SK-N-DZ (cell line): ENCODE data around the gene GMPR.
A peak's percentile ranks its signal among the peaks of the same experiment; 100 is the strongest.
"Not testable (repeated sequence)": the region's sequence is repeated elsewhere in the genome, so short reads cannot be mapped to it uniquely, and the experiment has no call there.

Experiments
- DNase-seq: peaks from one replicate; pipeline ENCODE4 v3.0.0-alpha.2; 2015; ENCODE audit warnings: low spot score

The GMPR gene

DNA sequence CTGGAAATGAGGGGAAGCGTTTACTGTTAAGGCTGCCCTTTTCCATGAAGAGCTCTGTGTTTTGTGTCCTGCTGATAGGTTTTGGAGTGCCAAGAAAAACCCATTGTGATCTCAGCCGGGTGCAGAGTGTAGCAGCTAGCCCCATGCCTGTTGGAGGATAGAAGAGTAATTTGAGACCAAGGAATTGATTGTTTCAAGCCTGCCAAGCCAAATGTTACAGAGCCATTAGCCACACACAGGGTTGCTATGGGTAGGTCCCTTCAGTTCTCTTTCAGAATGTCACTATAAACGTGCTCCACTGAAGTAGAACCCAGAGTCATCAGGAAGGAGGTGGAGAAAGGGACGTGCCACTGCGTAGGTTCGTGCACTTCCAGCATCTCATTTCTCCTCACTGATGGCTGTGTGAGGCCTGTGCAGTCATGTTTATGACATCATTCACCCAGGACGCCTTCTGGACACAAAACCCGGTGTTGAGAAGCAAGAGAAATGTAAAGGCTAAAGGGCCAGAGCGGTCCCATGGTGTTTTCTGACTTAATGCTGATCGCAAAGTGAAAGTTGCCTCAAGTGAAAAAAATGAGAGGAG, 6.6 kb downstream of the GMPR start:
- DNase-seq, result no peak

DNA sequence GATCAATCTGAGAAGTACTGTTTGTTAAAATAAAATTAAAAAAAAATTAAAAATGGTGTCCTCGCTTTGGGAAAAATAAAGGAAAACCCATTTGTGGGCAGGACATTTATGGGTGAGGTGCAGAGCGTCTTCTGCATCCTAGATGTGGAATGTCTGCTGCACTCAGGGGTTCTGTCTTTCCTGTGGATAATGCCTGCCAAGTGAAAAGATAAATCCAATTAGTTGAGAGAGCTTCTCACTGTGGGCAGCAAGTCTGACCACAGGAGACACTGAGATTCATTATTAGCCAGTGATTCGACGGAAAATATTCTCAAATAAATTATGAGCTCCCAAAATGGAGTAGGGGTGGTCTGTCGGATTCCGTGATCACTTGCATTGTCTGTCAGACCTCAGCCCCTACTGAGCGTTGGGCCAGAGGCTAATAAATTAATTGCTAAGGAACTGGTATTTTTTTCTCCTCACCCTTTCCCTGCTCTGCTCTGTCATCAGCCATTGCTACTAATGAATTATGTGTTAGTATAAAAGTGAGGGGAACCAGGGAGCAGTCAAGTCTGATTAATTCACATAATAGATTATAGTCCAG, 10.0 kb downstream of the GMPR start:
- no peak for DNase-seq

DNA sequence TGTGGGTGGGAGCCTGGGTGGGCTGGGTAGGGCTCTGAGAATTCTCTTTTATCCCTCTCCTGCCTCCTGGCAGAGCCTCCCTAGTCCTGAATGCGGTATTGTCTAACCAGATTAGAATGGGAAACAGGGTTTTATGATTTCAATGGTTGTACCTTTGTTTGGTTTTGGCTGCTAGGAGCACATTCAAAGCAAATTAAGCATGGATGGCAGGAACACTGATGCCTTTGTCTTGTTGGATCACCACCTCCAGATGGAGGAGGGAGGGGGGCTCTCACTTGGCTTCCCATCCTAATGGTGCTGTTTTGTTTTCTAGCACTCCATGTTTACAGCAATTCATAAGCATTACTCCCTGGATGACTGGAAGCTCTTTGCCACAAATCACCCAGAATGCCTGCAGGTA, 11.6 kb downstream of the GMPR start:
- DNase-seq, result no peak

DNA sequence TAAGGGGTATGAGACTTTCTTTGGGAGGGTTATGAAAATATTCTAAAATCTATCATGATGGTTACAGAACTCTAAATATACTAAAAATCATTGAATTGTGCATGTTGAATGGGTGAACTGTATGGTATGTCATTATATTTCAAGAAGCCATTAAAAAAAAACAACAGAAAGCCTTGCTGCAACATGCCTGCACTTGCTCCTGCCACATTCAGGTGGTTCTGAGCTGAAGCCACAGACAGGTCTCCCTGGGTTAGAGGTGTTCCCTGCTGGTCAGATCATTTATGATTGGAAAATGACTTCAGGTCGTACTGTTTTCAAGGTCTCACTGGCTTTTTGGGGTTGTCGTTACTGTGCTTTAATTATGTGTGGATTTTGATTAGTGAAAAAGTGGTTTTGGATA, 13.3 kb downstream of the GMPR start:
- no peak for DNase-seq

DNA sequence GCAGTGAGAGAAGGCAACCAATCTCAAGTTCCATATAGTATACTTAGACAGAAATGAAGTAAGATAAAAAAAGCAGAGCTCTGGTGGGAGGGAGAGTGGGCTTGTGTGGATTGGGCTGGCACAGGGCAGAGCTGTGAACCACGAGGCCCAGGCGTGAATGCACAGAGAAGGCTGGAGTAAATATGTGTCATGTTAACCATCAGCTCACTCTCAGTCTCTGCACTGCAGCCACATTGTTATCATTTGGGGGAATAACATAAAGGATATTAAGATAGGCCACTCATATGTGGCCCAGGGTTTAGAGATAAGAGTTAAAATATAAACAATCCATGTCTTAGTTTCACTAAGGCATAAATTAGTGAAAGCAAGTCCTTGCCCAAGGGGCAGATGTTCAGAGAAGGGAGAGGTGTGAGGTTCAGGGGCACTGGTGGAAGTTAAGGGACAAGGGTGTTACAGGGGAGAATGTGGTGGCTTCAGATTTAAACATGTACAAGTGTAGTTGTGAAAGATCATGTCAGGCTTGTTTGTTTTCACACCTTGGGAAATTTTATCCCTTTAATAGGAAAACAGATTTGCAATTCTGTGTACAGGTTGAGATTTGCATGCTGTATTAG, 14.4 kb downstream of the GMPR start:
- DNase-seq, result no peak

DNA sequence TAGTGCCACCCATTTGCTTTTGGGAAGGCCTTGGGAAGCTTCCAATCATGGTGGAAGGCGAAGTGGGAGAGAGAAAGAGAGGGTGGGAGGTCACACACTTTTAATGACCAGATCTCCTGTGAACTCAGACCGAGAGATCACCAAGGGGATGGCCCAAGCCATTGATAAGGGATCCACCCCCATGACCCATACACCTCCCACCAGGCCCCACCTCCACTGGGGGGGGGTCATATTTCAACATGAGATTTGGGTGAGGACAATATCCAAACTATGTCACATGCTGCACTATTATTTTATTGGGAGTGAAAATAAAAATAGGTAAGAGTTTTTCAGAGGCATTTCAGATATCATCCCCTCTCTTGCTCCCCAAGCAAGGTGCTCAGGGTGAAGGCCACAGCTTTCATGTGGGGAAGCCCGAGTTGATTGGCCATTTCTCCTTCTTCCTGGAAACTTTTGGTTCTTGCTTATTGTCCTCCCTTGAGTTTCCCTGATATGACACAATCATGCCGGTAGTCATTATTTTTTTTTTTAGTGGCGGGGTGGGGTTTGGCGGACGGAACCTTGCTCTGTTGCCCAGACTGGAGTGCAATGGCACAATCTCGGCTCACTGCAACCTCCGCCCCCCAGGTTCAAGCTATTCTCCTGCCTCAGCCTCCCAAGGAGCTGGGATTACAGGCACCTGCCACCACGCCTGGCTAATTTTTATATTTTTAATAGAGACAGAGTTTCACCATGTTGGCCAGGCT, 15.2 kb downstream of the GMPR start:
- no peak for DNase-seq

DNA sequence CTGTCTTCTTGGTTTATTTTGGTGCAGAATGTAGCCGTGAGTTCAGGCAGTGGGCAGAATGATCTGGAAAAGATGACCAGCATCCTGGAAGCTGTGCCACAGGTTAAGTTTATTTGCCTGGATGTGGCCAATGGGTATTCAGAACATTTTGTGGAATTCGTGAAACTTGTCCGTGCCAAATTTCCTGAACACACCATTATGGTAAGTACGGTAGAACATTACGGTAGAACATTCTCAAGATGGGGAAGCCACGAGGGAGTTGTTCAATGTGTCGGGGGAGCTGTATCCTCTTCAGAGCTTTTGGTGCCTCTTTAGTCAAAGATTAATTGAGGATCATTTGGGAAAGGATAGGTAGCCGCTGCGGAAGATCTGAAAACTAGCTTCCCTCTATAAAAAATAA, 16.1 kb downstream of the GMPR start:
- DNase-seq, result no peak

DNA sequence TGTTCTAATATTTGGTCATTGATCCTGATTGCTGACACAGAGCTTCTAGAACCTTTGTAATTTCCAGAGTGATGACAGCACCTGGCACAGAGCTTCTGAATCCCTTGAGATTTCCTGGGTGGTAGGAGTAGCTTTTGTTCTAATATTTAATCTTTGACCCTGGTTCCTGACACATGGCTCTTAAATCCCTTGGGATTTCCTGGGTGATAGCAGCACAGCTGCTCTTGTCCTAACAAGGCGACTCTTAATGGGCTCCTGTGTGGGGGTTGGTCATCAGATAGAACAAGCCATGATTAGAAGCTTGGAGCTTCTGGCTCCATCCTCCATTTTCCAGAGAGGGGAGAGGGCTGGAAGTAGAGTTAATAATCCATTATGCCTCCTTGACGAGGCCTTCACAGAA, 18.4 kb downstream of the GMPR start:
- DNase-seq, result peak; percentile 54

DNA sequence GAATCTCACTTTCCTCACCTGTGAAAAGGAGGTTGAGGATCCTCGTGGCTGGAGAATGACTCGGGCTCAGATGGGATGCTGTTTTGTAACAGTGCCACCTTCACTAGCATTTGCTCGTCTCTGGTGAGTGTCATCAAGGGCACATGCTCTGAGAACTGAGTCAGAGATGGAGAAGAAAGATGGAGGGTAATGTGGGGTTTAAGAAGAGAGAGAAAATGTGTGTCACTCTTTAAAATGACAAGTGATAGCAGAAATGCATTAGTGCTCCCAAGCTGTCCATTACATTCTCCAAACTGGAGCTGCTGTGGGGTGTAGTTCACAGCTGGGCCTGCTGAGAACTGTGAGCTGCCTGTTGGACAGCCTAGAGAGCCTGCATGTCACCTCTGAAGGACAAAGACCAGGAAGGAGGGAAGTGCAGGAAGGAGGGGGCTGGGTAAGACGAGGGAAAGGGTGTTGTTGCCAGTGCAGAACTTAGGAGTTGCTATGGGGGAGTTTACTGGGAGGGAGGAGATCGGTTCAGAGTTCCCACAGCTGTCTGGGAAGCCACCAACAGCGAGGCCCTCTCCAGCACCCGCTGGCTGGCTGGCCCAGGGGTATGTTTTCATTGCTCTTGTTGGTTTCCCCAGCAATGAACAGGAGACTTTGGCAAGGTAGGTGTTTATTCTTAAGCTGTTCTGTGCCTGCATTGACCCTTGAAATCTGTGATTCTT, 19.8 kb downstream of the GMPR start:
- no peak for DNase-seq

DNA sequence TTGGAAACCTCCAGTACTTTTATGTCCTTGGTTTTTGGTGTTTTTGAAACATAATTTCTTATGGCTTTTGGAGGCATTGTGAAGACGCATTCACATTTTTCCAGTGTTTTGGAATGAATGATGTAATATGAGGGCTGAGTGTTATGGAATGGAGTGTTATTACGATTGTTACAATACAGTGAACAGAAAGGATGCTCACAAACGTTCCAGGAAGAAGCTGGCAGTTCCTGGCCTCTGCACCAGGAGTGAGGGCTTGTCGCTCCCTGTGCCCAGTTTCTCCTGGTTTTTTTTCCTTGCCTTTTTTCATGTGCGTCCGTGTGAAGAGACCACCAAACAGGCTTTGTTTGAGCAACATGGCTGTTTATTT, 20.3 kb downstream of the GMPR start:
- DNase-seq, result no peak

DNA sequence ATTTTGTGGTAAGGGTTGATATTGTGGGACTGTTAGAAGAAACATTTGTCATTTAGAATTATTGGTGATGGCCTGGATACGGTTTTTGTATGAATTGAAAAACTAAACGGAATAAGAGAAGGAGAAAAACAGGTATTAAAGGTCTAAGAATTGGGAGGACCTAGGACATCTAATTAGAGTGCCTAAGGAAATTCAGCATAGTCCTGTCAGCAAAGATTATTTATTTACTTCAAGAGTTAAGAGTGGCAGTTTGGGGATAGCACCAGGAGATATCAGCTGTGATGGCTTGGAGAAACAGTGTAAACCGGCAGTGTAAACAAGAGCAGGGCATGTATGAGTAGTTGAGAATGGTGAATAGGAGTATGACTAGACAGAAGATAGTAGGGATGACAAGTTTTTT, 21.2 kb downstream of the GMPR start:
- not testable (repeated sequence) for DNase-seq

DNA sequence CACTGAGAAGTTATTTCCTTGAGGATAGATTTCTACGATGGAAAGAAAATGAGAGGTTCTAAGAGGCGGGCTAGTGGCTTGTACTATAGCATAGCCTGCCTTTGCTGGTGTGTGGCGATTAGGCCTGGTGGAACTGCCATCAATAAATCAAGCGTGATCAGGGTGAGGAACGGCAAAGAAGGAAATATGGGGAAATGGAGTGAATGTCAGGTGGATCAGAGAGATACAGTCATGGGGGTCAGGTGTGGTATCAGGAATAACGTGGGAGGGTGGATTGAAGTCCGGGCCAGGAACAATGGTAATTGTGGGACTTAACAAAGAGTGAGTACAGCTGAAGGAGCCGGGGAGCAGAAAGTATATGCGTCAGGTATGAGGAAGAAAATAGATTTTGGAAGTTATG, 22.2 kb downstream of the GMPR start:
- not testable (repeated sequence) for DNase-seq

DNA sequence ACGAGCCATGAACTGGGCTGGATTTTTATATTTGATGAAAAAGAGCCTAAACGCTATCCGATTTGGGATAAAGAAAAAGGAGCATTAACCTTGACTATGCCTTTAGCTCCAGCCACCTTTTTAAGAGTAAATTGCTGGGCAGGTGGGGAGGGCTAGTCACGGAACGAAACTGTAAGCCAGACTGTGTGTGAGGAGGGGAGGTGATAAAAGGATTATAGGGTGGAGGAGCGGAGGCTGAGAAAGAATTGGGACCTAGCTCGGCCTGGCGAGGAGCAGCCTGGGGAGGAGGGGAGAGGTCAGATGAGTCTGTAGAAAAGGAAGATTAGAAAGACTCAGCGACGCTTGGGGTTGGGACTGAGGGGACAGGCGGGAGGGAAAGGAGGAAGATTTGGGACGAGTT, 24.4 kb downstream of the GMPR start:
- not testable (repeated sequence) for DNase-seq

DNA sequence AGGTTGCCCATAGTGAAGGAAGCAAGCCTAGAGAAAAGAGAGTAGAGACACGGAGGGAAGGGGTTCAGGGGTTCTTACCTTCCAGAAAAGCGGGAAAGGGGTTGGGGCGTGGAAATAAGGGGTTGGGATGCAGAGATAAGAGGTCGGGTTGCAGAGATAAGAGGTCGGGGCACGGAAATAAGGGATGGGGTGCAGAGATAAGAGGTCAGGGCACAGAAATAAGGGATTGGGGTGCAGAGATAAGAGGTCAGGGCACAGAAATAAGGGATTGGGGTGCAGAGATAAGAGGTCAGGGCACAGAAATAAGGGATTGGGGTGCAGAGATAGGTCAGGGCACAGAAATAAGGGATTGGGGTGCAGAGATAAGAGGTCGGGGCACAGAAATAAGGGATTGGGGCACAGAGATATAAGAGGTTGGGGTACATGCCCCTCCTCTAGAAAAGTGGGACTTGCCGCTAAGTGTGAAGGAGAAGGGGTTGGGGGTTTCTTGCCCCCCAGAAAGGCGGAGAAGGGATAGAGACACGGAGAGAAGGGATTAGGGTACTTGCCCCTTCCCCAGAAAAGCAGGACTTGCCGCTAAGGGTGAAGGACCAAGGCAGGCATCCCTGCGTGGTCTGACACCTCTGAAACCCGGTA, 25.2 kb downstream of the GMPR start:
- not testable (repeated sequence) for DNase-seq

DNA sequence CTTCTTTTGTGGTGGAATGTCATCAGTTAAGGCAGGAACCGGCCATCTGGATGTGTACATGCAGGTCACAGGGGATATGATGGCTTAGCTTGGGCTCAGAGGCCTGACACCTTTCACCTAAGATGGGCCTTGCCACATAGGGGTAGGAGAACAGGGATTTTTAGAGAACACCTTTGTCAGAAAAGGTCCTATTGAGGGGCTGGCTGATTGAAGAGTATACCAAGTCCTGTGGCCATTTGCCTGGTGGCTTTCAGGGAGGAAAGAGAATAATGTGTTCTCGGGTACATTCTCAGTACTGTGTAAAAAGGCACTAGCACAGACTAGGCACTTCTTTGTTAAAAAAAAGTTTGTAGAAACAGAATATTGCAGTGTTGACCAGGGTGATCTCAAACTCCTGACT, 26.4 kb downstream of the GMPR start:
- DNase-seq, result no peak

DNA sequence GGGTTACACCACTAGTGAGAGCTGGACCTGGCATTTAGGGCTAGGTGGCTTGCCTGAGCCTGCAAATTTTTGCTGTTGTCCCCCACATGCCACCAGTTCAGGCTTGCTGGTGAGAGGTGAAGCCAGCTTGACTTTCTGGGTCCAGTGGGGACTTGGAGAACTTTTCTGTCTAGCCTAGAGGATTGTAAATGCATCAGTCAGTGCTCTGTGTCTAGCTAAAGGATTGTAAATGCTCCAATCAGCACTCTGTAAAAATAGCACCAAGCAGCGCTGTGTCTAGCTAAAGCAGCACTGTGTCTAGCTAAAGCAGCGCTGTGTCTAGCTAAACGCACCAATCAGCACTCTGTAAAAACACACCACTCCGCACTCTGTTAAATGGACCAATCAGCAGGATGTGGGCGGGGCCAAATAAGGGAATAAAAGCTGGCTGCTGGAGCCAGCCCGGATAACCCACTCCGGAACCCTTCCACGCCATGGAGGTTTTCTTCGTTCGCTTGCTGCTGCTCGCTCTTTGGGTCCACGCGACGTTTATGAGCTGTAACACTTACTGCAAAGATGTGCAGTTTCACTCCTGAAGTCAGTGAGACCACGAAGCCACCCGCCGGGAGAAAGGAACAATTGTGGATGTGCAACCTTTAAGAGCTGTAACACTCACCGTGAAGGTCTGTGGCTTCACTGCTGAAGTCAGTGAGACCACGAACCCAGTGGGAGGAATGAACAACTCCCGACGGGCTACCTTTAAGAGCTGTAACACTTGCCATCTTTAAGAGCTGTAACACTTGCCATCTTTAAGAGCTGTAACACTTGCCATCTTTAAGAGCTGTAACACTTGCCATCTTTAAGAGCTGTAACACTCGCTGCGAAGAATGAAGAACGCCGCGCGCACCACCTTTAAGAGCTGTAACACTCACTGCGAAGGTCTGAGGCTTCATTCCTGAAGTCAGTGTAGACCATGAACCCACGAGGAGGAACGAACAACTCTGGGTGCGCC, 27.3 kb downstream of the GMPR start:
- DNase-seq, result no peak

DNA sequence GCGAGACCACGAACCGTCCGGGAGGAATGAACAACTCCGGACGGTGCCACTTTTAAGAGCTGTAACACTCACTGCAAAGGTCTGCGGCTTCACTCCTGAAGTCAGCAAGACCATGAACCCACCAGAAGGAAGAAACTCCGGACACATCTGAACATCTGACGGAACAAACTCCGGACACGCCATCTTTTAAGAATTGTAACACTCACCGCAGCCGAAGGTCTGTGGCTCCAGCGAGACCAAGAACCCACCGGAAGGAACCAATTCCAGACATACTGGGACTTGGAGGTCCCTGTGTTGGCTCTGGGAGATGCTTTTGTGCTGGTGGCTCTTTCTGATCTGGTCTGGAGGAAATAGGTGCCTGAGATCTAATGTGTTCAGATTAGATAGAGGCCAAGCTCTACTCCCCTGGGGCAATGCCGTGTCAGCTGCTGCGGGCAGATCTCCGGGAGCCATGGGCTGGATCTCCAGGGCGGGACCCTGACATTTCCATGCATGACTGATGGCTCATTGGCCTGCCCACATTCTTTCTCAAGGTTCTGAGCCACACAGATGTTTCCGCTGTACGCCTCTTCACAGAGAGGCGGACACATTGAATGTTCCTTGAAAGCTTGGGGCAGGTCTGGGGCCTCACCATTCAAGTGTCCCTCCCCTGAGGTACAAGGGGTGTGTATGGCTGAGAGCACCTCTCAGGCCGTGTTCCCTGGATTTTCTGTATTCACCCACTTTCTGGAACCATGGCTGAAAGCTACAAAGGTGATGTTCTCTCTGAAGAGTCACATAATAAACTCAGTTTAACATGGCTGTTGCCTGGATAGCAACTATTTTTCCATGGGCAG, 29.3 kb downstream of the GMPR start:
- no peak for DNase-seq

DNA sequence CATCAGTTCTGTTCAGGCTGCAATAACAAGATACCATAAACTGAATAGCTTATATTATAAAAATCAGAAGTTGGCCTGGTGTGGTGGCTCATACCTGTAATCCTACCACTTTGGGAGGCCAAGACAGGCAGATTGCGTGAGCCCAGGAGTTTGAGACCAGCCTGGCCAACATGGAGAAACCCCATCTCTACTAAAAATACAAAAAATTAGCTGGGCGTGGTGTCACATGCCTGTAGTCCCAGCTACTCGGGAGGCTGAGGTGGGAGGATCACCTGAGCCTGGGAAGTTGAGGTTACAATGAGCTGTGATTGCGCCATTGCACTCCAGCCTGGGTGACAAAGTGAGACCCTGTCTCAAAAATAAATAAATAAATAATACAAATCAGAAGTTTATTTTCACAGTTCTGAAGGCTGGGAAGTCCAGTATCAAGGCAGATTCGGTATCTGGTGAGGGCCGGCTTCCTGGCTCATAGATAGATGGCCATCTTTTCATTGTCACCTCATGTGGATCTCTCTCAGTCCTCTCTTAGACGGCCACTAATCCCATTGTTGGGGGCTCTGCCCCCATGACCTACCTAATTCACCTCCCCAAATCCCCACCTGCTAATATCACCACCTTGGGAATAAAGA, 31.2 kb downstream of the GMPR start:
- DNase-seq, result not testable (repeated sequence)

DNA sequence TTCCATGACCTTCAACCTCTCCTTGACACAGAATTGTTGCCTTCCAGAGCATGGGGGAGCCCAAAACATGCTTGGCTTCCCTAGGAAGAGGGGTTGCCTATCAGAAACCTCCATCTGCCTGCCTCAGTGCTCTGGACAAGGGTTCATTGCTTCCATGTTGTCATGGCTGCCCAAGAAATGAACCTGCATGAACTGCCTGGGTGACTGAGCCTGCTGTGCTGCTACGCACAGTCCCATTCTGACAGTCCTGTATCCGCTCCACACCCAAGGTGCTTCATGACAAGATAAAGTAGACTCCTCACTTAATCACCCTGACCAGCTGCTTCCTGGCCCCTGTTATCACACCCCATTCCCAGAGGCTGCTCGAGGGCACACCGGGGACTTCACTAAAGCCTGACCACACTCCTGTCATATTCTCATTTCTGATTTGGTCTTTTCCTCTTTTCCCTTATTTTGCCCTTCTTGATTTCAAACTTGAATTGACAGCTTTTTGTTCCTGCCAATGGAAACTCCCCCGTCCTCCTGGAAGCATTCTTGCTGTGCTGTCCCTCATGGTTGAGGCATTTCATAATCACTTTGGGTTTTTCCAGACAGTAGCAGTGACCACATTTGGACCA, 31.9 kb downstream of the GMPR start:
- no peak for DNase-seq
